GM19455 (cell line): Measurements from ENCODE around the gene VPS26B.
A peak's percentile ranks its signal among the peaks of the same experiment; 100 is the strongest.
"Not testable (repeated sequence)": the region's sequence is repeated elsewhere in the genome, so short reads cannot be mapped to it uniquely, and the experiment has no call there.

Experiments
- ATAC-seq: cut with Tn5 transposase; IDR thresholded peaks from one replicate; pipeline ENCODE4 v1.9.1; 2021; ENCODE audit not compliant: unreplicated experiment

The VPS26B gene

DNA sequence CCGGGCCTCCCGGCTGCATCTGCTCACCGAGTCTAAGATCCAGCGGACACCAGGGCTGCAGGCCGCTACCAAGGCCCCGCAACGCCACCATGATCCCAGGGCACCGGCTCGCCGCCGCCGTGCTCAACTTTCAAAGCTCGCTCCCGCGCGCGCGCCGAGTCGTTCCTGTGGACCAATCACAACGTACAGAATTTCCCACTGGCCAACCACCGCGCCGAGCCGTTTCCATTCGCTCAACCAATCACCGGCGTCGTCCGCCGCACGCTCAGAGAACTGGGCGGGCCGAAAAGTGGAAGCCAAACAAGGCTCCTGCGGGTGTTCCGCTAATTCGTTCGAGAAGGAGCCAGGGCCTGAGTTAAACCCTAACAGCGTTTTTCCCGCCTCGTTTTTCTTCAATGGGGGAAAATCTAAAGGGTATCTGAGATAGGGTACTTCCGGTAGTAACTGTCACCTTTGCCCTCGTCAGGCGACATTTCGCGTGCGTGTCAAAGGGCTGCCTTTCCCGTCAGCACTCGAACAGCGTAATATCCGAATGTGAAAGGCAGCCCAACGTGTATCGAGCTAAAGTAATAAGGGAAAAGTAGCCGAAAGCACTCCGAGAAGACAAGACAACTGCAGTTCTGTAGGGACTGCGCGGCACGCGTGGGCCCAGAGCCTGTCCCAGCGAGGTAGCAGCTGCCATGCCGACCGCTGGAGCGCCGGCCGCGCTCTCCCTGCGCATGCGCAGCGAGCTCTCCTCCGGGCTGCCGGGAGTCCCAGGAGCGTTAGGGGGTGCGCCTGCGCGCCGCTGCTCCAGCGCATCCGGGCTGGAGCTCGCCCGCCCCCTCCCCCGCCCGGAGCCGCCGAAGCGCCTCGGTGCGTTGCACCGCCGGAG is at the start of gene VPS26B, which contains the start of gene NCAPD3:
Gene VPS26B, plus strand, starts transcription at position 836 of the 874 bp plus-strand sequence. CDS start 452 bp downstream, outside the sequence.
Gene NCAPD3, minus strand, starts transcription at position 132 of the 874 bp plus-strand sequence. Its CDS starts 41 bp downstream, at position 91.
- ATAC-seq: peak; percentile 83

GRCh38 chr11:134176284-134176683 is 48.2 kb upstream of the VPS26B start:
- no peak for ATAC-seq

GRCh38 chr11:134178032-134178674 is 46.3 kb upstream of the VPS26B start:
- no peak for ATAC-seq

GRCh38 chr11:134181707-134182106 is 42.8 kb upstream of the VPS26B start:
- ATAC-seq: no peak

DNA sequence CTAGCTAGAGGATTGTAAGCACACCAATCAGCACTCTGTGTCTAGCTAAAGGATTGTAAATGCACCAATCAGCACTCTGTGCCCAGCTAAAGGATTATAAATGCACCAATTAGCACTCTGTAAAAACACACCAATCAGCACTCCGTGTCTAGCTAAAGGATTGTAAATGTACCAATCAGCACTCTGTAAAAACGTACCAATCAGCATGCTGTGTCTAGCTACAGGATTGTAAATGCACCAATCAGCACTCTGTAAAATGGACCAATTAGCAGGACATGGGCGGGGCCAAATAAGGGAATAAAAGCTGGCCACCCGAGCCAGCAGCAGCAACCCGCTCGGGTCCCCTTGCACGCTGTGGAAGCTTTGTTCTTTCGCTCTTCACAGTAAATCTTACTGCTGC is 36.4 kb upstream of the VPS26B start:
- not testable (repeated sequence) for ATAC-seq

DNA sequence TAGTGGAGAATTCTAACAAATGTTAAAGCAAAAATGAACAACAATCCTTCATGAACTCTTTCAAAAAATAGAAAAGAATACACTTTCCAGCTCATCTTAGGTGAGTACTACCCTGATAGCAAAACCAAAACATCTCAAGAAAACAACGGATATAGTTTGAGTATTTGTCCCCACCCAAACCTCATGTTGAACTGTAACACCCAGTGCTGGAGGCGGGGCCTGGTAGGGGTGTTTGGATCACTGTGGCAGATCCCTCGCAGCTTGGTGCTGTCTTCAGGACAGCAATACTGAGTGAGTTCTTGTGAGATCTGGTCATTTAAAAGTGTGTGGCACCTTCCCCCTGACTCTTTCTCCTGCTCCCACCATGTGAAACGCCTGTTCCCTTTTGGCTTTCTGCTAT is 27.7 kb upstream of the VPS26B start:
- ATAC-seq: no peak

- ATAC-seq: no peak
Measured at GRCh38 chr11:134199531-134199930, 24.9 kb upstream of the VPS26B start.

DNA sequence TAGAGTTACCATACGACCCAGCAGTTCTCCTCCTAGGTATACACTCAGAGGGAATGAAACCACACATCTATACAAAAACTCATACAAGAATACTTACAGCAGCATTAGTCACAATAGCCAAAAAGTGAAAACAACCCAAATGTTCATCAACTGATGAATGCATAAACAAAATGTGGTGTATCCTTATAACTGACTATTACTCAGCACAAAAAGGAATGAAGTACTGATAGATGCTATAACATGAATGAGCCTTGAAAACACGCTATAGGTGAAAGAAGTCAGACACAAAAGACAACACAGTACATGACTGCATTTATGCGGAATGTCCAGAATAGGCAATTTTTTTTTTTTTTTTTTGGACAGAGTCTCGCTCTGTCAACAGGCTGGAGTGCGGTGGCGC is 23.8 kb upstream of the VPS26B start:
- ATAC-seq: no peak

DNA sequence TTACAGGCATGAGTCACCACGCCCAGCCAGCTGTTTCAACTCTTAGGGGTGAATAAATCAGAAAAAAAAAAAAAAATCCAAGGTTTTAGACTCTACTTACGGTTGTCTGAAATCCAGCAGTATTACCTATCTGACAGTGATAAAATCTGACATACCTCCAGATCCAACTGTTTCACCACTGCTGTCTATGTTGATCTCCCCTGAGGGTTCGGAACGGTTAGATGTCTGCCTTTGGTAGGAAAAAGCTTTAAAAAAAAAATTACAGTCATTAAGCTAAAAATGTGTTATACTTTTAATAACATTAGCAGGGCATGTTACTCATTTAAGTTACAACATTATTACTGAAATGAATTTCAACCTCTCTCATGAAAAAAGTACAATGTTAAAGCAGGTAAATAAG is 21.8 kb upstream of the VPS26B start:
- ATAC-seq: no peak

- ATAC-seq: no peak
Measured at GRCh38 chr11:134205729-134206128, 18.7 kb upstream of the VPS26B start.

DNA sequence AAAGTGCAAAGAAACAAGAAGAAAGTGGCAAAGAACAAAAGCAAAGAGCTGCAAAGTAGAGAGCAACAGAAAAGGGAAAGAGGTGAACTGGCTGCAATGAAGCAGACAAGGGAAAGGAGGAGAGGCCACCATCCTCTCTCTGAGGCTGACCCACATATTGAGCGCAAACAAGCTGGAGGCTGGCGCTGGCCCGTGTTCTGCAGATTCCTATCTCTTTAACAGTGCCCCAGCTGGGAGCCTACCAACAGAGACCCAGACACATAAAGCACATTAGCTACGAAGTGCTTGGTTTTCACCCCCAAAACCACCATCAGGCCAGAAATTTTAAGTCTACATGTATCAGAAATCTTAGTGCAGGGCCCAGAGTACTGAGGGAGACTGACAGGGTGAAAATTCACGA is 18.3 kb upstream of the VPS26B start:
- ATAC-seq: no peak

- ATAC-seq: no peak
Measured at GRCh38 chr11:134207538-134208239, 16.8 kb upstream of the VPS26B start.

DNA sequence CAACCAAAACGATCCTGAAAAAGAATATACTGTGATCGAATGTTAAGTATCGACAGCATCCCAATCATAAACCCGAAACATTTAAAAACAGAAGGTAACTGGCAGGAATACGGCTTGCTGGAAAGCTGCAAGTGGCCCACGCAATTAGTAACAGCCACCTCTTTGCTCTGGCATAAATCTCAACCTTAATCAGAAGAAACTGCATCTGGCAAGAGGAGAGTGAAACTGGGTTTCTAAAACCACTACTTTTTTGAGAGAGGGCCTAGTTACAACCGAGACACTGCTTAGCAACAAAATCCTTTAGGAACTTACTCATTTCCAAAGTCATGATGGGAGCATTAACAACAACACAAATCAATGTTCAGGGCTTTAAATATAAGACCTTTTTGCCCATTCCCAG is 8.6 kb upstream of the VPS26B start:
- no peak for ATAC-seq

DNA sequence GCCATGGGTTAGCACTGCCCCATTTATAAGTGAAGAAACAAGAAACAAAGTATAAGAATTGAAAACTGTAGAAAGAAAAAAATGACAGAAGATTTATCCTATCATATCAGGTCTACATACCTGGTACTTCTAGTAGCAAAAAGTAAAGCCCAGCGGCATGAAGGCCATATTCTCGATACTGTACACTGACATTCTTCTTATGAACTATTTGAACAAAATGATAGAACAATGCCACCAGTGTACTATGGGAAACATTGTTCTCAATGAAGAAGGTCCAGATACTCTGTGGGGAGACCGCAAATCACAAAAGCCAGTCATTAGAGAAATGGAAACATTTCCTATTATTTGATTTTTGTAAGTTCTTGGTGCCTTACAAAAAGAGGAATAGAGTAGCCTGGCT is 7.7 kb upstream of the VPS26B start:
- ATAC-seq: no peak

DNA sequence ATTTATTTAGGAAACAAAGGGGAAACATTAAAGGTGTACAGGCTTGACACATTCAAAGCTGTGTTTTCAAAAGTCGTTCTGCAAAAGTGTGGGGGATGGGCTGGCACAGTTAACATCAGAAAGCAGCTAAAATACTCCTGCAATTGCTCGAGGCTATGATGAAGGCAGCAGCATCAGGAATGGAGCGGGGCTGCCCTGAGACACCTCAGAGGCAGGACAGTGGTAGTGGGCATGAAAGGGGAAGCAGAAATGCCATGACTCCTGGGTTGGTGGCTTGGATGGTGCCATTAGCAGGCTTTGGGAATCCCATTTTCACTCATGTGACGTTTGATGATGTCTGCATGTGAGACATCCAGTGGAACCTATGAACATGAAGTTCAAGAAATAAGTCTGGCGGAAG is 1.4 kb upstream of the VPS26B start:
- no peak for ATAC-seq

GRCh38 chr11:134224710-134225664 is 516 bp downstream of the VPS26B start:
- peak; percentile 26 for ATAC-seq

DNA sequence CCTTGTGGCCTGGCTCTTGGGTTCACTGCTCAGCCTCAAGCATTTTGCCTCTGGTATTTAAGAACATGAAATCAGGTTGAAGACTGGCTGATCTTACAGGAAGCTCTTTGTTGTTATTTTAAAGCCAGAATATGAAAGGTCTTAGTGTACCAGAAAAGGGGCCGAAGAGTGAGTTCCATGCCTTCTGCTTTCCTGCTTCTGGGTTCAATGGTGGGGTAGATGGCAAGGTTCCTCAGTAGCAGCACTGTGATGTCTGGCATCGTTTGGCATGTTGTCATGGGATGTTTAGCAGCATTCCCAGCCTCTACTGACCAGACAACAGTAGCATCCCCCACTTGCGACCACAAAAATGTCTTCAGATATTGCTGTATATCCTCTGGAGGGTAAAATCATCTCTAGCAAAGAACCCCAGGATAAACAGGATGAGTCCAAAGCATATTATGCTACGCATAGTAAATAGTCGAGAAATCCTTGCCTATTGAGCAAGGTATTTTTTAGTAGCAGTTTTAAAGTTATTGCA is 2.4 kb downstream of the VPS26B start:
- ATAC-seq: no peak

- peak; percentile 40 for ATAC-seq
Measured at GRCh38 chr11:134228625-134229024, 4.2 kb downstream of the VPS26B start.

DNA sequence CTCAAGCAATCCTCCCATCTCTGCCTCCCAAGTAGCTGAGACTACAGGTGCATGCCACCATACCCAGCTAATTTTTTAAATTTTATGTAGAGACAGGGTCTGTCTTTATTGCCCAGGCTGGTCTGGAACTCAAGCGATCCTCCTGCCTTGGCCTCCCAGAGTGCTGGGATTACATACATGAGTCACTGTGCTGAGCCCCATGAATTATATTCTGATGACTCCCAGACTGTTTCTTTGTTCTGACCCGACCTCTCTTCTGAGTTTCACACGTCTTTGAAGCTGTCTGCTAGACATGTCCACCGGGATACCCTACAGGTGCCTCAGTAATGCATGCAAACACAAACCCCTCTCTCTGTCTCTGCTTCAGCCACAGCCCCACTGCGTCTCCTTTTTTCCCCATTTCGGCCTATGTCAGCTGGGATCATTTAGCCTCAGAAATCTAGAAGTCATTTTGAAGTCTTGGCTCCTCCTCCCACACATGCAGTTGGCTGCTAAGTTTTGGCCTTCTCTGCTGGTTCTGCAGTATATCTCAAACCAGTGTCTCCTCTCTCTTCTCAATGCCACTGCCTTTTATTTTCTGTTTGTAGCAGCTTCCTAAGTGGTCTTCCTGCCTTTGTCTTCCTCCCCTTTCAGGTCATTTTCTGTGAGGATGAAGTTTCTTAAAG is 4.8 kb downstream of the VPS26B start:
- ATAC-seq: no peak

- no peak for ATAC-seq
Measured at GRCh38 chr11:134230339-134230738, 5.9 kb downstream of the VPS26B start.
